Right lung (tissue), 10 donors: Measurements from ENCODE around the gene CD160. TPM values are rescaled to one million over a fixed set of nuclear protein-coding genes. Genes with fewer than 3 reads are reported as not detected.
"Not testable (repeated sequence)": the region's sequence is repeated elsewhere in the genome, so short reads cannot be mapped to it uniquely, and the experiment has no call there.

Source experiments
- DNase-seq, 2 donors: peaks; one replicate each; pipeline ENCODE4 v3.0.0-alpha.2; 2013
- long read RNA-seq, 8 donors: transcript quantifications; one replicate each; lab custom pipeline, GENCODE V29; 2026
- polyA plus RNA-seq, 5 donors: library from polyadenylated mRNA; unstranded; fragments of 120-200 nt; gene quantifications; one replicate each; pipeline versions ENCODE4 v1.2.1 to v1.2.3, GENCODE V29; 2013; ENCODE audit warnings: inconsistent platforms in 1 of 5, low replicate concordance in 1 of 5; ENCODE audit not compliant: insufficient read length in 5 of 5, insufficient read depth in 1 of 5

The CD160 gene, protein sequence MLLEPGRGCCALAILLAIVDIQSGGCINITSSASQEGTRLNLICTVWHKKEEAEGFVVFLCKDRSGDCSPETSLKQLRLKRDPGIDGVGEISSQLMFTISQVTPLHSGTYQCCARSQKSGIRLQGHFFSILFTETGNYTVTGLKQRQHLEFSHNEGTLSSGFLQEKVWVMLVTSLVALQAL
- 1 to 10 TPM; 1.5 to 3.3 (median 2.2) TPM for polyA plus RNA-seq
- long read RNA-seq, donor 1 = 0 reads
- long read RNA-seq, donor 2 = 0 reads
- long read RNA-seq, donor 3, partial matches to known transcripts = 5 of 14 reads
- long read RNA-seq, donor 3, other reads (novel, unspliced or antisense) = 8 of 14 reads
- long read RNA-seq, donor 4 = 0 reads
- long read RNA-seq, donor 5 = 0 reads
- long read RNA-seq, donor 6, partial matches to known transcripts = 6 of 6 reads
- long read RNA-seq, donor 6, other reads (novel, unspliced or antisense) = 0 of 6 reads
- long read RNA-seq, donor 7 = 0 reads
- long read RNA-seq, donor 8 = 0 reads

DNA sequence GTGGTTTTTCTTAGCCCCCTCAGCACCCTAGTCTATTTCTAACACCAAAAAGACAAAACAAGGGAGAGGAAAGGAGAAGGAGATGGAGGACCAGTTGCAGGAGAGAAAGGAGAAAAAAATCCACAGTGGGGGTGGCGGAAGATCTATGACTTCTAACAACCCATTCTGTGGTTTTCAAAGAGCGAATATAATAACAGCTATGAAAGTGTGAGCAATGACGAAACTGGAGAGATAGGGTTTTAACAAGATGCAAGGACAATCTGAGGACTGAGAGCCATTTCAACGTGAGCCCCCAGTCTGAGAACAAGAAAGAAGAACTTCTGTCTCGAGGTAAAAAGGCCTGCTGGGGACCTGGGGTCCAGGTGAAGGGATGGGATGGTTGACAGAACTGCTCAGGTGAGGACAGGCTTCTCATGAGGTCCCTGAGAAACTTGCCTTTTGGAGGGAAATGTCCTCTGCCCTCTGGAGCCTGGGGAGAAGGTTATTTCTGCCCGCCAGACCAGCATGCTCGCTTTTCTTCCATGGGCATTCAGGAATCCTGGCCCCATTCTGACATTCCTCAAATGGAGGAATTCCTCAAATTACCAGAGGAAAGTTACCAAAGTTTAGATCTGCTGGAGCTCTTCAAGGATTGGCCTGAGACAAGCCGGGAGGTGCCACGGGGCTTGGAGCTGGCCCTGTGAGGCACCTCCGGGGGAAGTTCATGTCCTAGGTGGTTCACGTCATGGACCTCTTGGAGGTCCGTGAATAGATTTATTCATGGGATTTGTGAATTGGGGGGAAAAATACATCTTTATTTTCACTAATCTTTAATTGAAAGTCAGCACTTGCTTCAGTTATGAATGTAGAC is at the start of gene CD160:
TSS of gene CD160 (plus strand) at position 270 of the 850 bp plus-strand sequence. CDS start 8,829 bp downstream, outside the sequence.
- DNase-seq = no peak

DNA sequence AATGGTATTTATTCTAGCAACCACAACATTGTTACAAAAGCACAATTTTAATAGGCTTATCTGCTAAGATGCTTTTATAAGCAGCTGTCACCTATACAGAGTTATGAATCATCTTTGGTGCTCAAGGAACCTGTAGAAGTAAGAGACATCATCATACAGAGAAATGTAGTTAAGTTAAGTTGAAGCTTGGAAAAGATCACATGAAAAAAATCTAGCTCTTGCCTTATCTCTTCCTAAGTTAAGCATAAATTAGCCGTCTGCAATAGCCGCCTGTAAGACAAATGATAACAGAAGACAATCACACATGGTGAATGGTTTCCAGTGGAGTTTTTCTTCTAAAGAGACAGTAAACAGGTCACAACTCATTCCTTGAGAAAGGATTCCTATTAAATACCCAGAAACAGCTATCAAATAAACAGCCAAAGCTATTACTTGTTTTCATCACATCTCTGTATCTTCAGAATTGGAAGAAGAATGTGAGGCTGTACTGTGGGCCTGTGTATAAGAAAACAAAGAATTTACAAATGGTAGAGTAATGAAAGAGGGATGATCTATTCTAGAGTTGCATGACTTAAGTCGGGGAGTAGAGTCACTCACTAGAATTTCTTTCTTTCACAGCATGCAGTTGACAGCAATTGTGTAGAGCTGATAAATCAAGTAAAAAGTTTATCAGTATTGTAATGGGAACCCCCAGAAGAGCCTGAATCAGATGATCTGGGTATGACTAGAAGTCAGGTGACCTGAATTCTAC is 48.1 kb upstream of the CD160 start:
- not testable (repeated sequence) for DNase-seq

GRCh38 chr1:145673217-145673616 is 46.1 kb upstream of the CD160 start:
- not testable (repeated sequence) for DNase-seq

DNA sequence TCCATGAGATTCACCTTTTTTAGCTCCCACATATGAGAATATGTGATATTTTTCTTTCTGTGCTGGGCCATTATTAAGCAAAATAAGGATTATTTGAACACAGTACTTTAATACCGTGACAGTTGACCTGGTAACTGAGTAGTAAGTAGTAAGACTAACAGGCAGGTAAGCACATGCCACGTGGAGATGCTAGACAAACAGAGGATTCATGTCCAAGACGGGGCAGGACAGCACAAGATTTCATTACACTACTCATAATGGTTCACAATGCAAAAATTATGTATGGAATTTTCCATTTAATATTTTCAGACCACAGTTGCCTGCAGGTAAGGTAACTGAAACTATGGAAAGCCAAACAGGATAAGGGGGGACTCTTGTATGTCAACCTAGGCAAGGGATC is 34.4 kb upstream of the CD160 start:
- not testable (repeated sequence) for DNase-seq

DNA sequence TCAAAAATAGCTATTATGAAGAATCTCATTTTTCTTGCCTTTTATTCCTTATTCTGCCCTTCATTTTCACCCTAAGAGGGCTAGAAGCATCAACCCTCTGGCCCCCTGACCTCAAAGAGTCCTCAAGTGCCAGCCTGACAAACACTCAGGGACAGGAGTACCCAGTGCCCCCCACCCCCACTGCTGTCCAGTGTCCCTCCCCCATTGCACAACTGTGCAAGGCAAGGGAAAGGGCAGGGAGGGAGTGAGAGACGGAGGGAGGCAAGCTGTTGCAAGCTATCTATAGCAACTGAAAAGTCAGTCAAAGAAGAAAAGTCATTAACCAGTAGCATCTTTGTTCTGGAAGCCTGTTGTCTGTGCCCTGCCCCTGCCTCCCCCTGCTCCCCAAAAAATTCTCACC is 33.2 kb upstream of the CD160 start:
- not testable (repeated sequence) for DNase-seq

GRCh38 chr1:145688328-145688727 is 31.0 kb upstream of the CD160 start:
- no peak for DNase-seq

DNA sequence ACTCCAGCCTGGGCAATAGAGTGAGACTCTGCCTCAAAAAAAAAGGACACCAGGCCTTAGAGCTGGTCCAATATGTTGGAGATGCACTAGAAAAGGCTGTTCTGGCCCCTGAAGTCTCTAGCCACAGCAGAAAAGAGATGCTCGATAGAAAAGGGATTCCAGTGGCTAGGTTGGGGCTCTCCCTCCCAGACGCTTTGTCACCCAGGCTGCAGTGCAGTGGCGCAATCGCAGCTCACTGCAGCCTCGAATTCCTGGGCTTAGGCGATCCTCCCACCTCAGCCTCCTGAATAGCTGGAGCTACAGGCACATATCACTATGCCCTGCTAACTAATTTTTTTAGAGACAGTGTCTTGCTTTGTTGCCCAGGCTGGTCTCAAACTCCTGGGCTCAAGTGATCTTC is 30.4 kb upstream of the CD160 start:
- no peak for DNase-seq

- DNase-seq = no peak
Measured at GRCh38 chr1:145689922-145690321, 29.4 kb upstream of the CD160 start.

DNA sequence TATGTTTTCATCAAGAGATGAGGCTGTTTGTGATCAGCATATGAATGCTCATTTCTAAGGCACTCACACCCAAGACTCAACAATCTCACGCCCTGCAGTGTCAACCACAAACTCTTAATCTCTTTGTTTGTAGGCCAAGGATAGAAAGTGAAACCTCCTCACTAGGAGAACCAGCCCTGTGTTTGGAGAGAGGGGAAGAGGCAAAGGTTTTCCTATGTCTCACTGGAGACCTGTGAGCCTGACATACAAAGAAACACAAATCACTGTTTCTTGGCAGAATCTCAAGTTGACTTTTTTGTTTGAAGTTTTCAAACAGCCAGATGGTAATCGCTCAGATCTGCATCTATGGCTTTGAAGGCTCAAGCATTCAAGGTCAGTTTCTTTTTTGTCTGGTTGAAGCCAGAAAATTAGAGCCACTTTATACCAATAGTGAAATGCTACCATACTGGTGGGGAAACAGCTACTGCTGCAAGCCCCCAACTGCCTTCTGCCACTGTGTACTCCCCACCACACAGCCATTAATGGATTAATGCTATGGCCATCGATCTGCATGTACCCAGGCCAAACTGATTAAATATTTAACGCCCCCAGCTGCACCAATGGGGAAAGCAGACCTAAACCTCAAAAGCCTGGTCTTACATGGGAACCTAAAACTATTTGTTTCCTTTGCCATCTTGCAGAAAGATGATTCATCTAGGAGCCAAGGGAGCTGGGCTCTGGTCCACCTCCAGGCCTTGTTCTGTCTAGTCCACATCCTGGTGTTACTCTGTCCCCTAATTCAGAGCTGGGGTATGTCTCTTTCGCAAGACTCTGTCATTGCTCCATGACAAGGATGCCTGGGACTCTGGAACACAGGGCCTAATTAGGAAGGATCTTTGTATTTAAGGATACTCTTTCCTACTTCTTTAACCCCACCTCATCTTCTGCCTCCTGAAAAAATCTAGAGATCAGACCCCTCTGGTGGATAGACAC is 28.4 kb upstream of the CD160 start:
- DNase-seq = no peak

DNA sequence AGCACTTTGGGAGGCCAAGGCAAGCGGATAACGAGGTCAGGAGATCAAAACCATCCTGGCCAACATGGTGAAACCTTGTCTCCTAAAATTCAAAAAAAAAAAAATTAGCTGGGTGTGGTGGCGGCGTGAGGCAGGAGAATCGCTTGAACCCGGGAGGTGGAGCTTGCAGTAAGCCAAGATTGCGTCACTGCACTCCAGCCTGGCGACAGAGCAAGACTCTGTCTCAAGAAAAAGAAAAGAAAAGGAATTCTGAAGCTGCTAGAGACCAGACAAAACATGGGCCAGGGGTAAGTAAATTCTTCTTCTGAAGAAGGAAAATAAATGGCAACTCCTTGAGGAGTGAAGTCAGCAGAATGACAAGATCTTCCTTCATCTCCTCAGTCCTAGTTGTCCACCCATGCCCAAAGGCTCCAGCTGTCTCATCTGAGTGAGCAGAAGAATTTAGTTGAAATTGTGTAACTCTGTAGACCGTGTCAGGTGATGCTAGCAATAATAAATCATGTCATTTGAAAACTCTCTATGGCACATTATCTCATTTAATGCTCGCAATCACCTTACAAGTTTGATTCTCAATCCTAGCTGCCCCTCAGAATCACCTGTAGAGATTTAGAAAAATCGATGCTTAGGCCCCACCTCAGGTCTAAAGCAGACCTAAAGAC is 26.4 kb upstream of the CD160 start:
- no peak for DNase-seq

- DNase-seq = no peak
Measured at GRCh38 chr1:145695821-145696629, 23.3 kb upstream of the CD160 start.

GRCh38 chr1:145696630-145696960 is 22.7 kb upstream of the CD160 start:
- no peak for DNase-seq

GRCh38 chr1:145701306-145701862 is 17.9 kb upstream of the CD160 start:
- no peak for DNase-seq

DNA sequence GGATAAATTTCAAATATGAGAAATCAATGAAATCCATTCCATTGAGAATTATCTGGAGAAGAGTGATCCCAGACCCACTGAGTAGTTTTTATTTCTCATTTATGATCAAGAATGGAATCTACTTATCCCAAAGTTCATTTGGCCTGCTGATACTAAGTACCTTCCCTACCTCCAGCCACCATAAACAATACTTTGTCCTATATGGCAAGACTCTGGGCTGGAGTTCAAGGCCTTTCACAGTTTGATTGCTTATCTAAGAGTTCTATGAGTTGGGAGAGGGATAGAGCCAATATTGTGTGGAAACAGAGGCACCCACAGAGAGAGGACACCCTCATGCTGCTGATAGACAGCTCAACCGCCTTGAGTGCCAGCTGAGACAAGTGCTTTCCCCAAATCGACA is 17.2 kb upstream of the CD160 start:
- no peak for DNase-seq

DNA sequence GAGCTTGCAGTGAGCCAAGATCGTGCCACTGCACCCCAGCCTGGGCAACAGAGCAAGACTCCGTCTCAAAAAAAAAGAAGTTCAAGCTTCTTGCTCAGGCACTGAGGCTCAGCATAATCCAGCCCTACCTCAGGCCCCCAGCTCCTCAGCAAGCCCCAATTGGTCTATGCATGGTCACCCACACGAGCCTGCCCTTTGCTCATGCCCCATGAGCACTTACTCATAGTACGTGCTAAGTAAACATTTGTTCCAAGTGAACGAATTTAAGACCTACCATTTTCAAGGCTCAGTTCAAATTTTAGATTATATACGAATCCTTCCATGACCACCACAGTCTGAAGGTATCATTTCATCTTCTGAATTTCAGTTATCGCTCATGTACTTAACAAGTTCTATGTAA is 16.5 kb upstream of the CD160 start:
- no peak for DNase-seq

DNA sequence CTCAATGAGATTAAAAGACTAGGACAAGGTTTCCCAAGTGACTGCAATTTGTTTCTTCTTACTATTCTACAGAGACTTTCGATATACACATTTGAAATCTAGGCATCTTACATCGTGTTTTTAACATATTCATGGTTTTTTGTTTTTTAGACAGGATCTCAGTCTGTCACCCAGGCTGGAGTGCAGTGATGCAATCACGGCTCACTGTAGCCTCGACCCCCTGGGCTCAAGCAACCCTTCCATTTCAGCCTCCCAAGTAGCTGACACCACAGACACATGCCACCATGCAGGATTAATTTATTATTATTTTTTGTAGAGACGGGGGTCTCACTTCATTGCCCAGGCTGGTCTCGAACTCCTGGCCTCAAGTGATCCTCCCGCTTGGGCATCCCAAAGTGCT is 13.7 kb upstream of the CD160 start:
- DNase-seq = no peak

- DNase-seq = no peak
Measured at GRCh38 chr1:145706086-145706664, 13.1 kb upstream of the CD160 start.

- no peak for DNase-seq
Measured at GRCh38 chr1:145707183-145707867, 12.0 kb upstream of the CD160 start, which contains the start of gene PDZK1. Gene PDZK1, minus strand, starts transcription at chr1:145707368. Its CDS starts 19,347 bp downstream, at chr1:145688021.
